ENCODE measurements around the gene EPYC. TPM values are rescaled to one million over a fixed set of nuclear protein-coding genes. Genes with fewer than 3 reads are reported as not detected.

The EPYC gene
- total RNA-seq, 1 donor from 2014 or later = not detected

DNA sequence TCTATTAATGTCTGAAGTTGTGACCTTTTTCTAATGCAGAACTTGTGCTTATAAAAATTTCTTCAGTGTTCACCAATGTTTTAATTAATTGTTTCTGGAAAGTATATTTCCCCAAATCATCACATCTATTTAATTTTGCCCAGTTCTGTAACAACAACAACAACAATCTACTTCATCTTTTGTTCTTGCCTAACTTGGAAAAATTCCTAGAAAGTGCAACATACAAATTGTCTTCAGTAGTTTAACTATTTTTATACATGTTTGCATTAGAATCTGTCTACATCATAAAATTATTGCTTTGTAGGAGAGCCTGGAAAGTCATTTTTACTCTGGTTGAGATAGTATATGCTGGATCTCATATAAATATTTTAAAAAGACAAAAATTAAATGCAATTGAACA, 88.3 kb downstream of the EPYC start:
- ATAC-seq = no peak
- no peak for DNase-seq (ENCODE audit: low spot score)

DNA sequence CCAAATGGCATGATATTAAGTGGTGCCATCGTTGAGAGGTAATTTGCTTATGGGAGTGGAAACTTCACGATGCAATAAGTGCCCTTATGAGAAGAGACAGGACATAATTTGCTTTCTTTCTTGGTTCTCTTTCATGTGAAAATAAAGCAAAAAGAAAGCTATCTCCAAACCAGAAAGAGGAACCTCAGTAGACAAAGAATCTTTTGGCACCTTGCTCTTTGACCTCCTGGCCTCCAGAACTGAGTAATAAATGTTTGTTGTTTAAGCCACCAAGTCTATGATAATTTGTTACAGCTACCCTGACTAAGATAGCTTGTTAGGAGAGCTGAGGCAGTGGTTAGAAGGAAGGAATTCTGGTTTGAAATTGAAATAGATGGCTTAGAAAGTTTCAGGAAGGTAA, 89.4 kb downstream of the EPYC start:
- DNase-seq (ENCODE audit: low spot score) = no peak
- ATAC-seq = no peak

Other genes with a start within 250 kb of the EPYC start
- not detected for gene CCER1, start 49.8 kb downstream of the EPYC start, total RNA-seq
- gene KERA, start 53.1 kb upstream of the EPYC start, total RNA-seq = not detected
- gene LUM, start 106.5 kb upstream of the EPYC start, total RNA-seq = 4.9 TPM
- 108 TPM for gene DCN, start 177.8 kb upstream of the EPYC start, total RNA-seq